ENCODE data around the gene MAN1C1.
"Not testable (repeated sequence)": the region's sequence is repeated elsewhere in the genome, so short reads cannot be mapped to it uniquely, and the experiment has no call there.

The MAN1C1 gene

DNA sequence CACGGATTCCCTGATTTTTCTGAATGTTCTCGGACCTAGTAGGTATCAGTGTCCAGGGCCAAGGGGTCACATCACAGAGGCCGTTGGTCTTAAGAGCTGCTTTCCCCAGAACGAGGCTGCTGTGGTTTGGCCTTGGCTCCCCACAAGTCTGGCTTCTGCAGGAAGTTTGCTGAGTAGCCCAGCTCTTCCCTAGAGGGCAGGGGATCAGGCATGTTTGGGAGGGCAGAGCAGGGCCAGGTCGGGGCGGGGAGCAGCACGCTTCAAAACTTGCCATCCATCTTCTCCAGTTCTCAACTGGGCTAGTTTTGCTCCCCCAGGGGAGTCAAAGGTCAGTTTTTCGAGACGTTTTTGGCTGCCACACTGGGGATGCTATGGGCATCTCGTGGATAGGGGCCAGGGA lies 37.0 kb downstream of the MAN1C1 start:
- peaks cover 0 to 2% (median 0%) of the 10 kb centered on the region in 5 donors for H3K36me3 ChIP-seq (ENCODE audit: control insufficient read depth in 5 of 5, insufficient read depth in 5 of 5, low read length in 5 of 5)
- H3K27ac ChIP-seq (ENCODE audit: low read depth, low read length) = no peak overlapping the region
- no peaks in the 10 kb centered on the region for H3K9me3 ChIP-seq (ENCODE audit: control insufficient read depth in 5 of 5, low read length in 5 of 5)
- no peaks in the 10 kb centered on the region for H3K27me3 ChIP-seq (ENCODE audit: control insufficient read depth in 5 of 5, insufficient read depth in 4 of 5, low read length in 5 of 5)
- no peak overlapping the region for H3K4me3 ChIP-seq (ENCODE audit: low read depth in 1 of 5, low read length in 5 of 5)
- peaks cover 0 to 15% (median 7%) of the 10 kb centered on the region in 5 donors for H3K4me1 ChIP-seq (ENCODE audit: control insufficient read depth in 5 of 5, insufficient read depth in 5 of 5, low read length in 5 of 5)
- no peak overlapping the region for H3K9ac ChIP-seq (ENCODE audit: low read length in 5 of 5)

GRCh38 chr1:25654109-25654660 lies 37.6 kb downstream of the MAN1C1 start:
- Histone ChIP-seq H3K27me3 (ENCODE audit: control insufficient read depth in 5 of 5, insufficient read depth in 4 of 5, low read length in 5 of 5) (no peaks in the 10 kb centered on the region), H3K4me3 (ENCODE audit: low read depth in 1 of 5, low read length in 5 of 5) (no peak overlapping the region), H3K9me3 (ENCODE audit: control insufficient read depth in 5 of 5, low read length in 5 of 5) (no peaks in the 10 kb centered on the region), H3K27ac (ENCODE audit: low read depth, low read length) (no peak overlapping the region), H3K36me3 (ENCODE audit: control insufficient read depth in 5 of 5, insufficient read depth in 5 of 5, low read length in 5 of 5) (peaks cover 0 to 2% (median 0%) of the 10 kb centered on the region in 5 donors), H3K9ac (ENCODE audit: low read length in 5 of 5) (no peak overlapping the region), H3K4me1 (ENCODE audit: control insufficient read depth in 5 of 5, insufficient read depth in 5 of 5, low read length in 5 of 5) (peaks cover 3 to 21% (median 10%) of the 10 kb centered on the region in 5 donors)

DNA sequence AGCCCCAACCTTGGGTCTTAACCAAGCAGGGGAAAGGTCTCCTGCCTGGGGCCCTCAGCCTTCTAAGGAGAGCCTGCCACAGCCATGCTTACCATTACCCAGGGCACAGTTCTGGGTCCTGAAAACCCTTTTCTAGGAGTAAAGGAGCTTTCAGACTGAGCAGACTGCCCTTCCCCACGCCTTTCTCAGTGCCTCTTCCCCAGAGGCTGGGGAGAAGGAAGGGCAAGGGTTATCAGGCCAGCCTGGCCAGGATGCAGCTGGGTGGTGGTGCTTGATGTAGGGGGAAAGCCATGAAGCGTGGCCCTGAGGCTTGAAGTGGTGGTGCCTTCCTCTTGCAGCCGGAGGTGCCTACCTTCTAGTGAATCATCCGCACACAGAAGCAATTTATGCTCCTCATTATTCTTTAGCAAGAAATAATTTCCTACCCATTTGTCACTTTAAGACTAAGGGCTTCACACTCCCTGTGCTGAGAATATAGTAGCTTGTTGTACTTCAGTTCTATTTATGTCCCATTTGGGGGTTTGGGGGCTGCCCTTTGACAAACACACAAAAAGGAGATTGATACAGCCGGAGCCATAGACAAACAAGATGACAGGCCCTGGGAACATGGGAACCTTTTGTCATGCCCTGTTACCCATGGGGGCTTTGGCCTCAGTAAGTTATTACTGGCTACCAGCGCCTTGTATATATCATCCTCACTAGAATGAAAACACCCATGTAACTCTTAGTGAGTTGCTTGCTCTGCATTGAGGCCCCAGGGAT lies 40.7 kb downstream of the MAN1C1 start:
- Histone ChIP-seq H3K9me3 (ENCODE audit: control insufficient read depth in 5 of 5, low read length in 5 of 5) (no peaks in the 10 kb centered on the region), H3K4me3 (ENCODE audit: low read depth in 1 of 5, low read length in 5 of 5) (no peak overlapping the region), H3K36me3 (ENCODE audit: control insufficient read depth in 5 of 5, insufficient read depth in 5 of 5, low read length in 5 of 5) (no peaks in the 10 kb centered on the region), H3K27me3 (ENCODE audit: control insufficient read depth in 5 of 5, insufficient read depth in 4 of 5, low read length in 5 of 5) (no peaks in the 10 kb centered on the region), H3K4me1 (ENCODE audit: control insufficient read depth in 5 of 5, insufficient read depth in 5 of 5, low read length in 5 of 5) (peaks cover under 1 to 25% (median 10%) of the 10 kb centered on the region in 5 donors), H3K9ac (ENCODE audit: low read length in 5 of 5) (no peak overlapping the region), H3K27ac (ENCODE audit: low read depth, low read length) (no peak overlapping the region)

DNA sequence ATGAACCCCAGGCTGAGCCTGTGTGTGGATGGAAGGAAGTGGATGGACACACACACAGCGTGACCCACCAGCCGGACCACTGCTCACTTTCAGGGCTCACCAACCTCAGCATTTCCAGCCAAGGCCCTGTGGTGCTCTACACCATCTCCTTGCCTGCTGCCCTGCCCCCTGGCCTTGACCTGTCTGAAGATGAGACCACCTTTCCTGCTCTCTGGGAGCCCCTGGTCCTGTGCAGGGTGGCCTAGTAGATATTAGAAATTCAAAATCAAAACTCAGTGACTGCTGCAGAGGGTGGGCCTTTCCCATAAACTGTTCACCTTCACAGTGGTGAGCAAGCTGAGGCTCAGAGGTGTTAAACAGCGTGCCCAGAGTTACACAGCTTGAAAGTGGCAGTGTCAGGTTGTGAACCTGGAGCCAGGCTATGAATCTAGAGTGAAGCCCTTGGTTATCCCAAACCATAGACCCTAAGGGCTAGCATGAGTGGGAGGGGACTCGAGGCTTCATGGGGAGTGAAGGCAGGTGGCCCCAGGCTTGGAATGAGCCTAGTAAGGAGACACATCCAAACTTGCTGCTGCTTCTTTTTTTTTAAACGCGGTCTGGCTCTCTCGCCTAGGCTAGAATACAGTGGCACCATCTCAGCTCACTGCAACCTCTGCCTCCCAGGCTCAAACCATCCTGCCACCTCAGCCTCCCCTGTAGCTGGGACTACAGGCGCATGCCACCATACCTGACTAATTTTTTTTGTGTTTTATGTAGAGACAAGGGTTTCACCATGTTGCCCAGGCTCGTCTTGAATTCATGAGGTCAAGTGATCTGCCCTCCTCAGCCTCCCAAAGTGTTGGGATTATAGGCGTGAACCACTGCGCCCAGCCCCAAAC lies 41.5 kb downstream of the MAN1C1 start:
- no peak overlapping the region for H3K9ac ChIP-seq (ENCODE audit: low read length in 5 of 5)
- H3K9me3 ChIP-seq (ENCODE audit: control insufficient read depth in 5 of 5, low read length in 5 of 5) = no peaks in the 10 kb centered on the region
- no peaks in the 10 kb centered on the region for H3K36me3 ChIP-seq (ENCODE audit: control insufficient read depth in 5 of 5, insufficient read depth in 5 of 5, low read length in 5 of 5)
- no peak overlapping the region for H3K27ac ChIP-seq (ENCODE audit: low read depth, low read length)
- H3K27me3 ChIP-seq (ENCODE audit: control insufficient read depth in 5 of 5, insufficient read depth in 4 of 5, low read length in 5 of 5) = no peaks in the 10 kb centered on the region
- H3K4me1 ChIP-seq (ENCODE audit: control insufficient read depth in 5 of 5, insufficient read depth in 5 of 5, low read length in 5 of 5) = peaks cover 0 to 25% (median 8%) of the 10 kb centered on the region in 5 donors
- no peak overlapping the region for H3K4me3 ChIP-seq (ENCODE audit: low read depth in 1 of 5, low read length in 5 of 5)

GRCh38 chr1:25658791-25659431 lies 42.3 kb downstream of the MAN1C1 start:
- Histone ChIP-seq H3K4me3 (ENCODE audit: low read depth in 1 of 5, low read length in 5 of 5) (no peak overlapping the region), H3K36me3 (ENCODE audit: control insufficient read depth in 5 of 5, insufficient read depth in 5 of 5, low read length in 5 of 5) (no peaks in the 10 kb centered on the region), H3K4me1 (ENCODE audit: control insufficient read depth in 5 of 5, insufficient read depth in 5 of 5, low read length in 5 of 5) (peaks cover 1 to 29% (median 13%) of the 10 kb centered on the region in 5 donors), H3K27ac (ENCODE audit: low read depth, low read length) (no peak overlapping the region), H3K27me3 (ENCODE audit: control insufficient read depth in 5 of 5, insufficient read depth in 4 of 5, low read length in 5 of 5) (no peaks in the 10 kb centered on the region), H3K9me3 (ENCODE audit: control insufficient read depth in 5 of 5, low read length in 5 of 5) (no peaks in the 10 kb centered on the region), H3K9ac (ENCODE audit: low read length in 5 of 5) (no peak overlapping the region)

GRCh38 chr1:25661043-25661815 lies 44.6 kb downstream of the MAN1C1 start:
- Histone ChIP-seq H3K4me1 (ENCODE audit: control insufficient read depth in 5 of 5, insufficient read depth in 5 of 5, low read length in 5 of 5) (peaks cover 6 to 46% (median 25%) of the 10 kb centered on the region in 5 donors), H3K9ac (ENCODE audit: low read length in 5 of 5) (no peak overlapping the region), H3K27me3 (ENCODE audit: control insufficient read depth in 5 of 5, insufficient read depth in 4 of 5, low read length in 5 of 5) (no peaks in the 10 kb centered on the region), H3K36me3 (ENCODE audit: control insufficient read depth in 5 of 5, insufficient read depth in 5 of 5, low read length in 5 of 5) (no peaks in the 10 kb centered on the region), H3K9me3 (ENCODE audit: control insufficient read depth in 5 of 5, low read length in 5 of 5) (no peaks in the 10 kb centered on the region), H3K27ac (ENCODE audit: low read depth, low read length) (no peak overlapping the region), H3K4me3 (ENCODE audit: low read depth in 1 of 5, low read length in 5 of 5) (no peak overlapping the region)

- H3K9me3 ChIP-seq (ENCODE audit: control insufficient read depth in 5 of 5, low read length in 5 of 5) = no peaks in the 10 kb centered on the region
- no peaks in the 10 kb centered on the region for H3K36me3 ChIP-seq (ENCODE audit: control insufficient read depth in 5 of 5, insufficient read depth in 5 of 5, low read length in 5 of 5)
- no peaks in the 10 kb centered on the region for H3K27me3 ChIP-seq (ENCODE audit: control insufficient read depth in 5 of 5, insufficient read depth in 4 of 5, low read length in 5 of 5)
- no peak overlapping the region for H3K4me3 ChIP-seq (ENCODE audit: low read depth in 1 of 5, low read length in 5 of 5)
- no peak overlapping the region for H3K27ac ChIP-seq (ENCODE audit: low read depth, low read length)
- H3K9ac ChIP-seq (ENCODE audit: low read length in 5 of 5) = no peak overlapping the region
- H3K4me1 ChIP-seq (ENCODE audit: control insufficient read depth in 5 of 5, insufficient read depth in 5 of 5, low read length in 5 of 5) = peaks cover 6 to 44% (median 23%) of the 10 kb centered on the region in 5 donors
These were observed 45.5 kb downstream of the MAN1C1 start for GRCh38 chr1:25662061-25662460.

GRCh38 chr1:25662959-25663358 lies 46.4 kb downstream of the MAN1C1 start:
- H3K27me3 ChIP-seq (ENCODE audit: control insufficient read depth in 5 of 5, insufficient read depth in 4 of 5, low read length in 5 of 5); H3K27ac ChIP-seq (ENCODE audit: low read depth, low read length); H3K36me3 ChIP-seq (ENCODE audit: control insufficient read depth in 5 of 5, insufficient read depth in 5 of 5, low read length in 5 of 5); H3K9me3 ChIP-seq (ENCODE audit: control insufficient read depth in 5 of 5, low read length in 5 of 5); H3K9ac ChIP-seq (ENCODE audit: low read length in 5 of 5); H3K4me3 ChIP-seq (ENCODE audit: low read depth in 1 of 5, low read length in 5 of 5): not testable (repeated sequence)
- H3K4me1 ChIP-seq (ENCODE audit: control insufficient read depth in 5 of 5, insufficient read depth in 5 of 5, low read length in 5 of 5) = peaks cover 6 to 35% (median 21%) of the 10 kb centered on the region in 5 donors

Measured in subcutaneous abdominal adipose tissue (tissue), 5 donors.